ENCODE measurements around the gene SCNN1A. TPM values are rescaled to one million over a fixed set of nuclear protein-coding genes. Genes with fewer than 3 reads are reported as not detected.

SCNN1A gene
- total and polyA plus RNA-seq, 8 donors = 2.3 to 212 (median 3.5) TPM

GRCh38 chr12:6376870-6377666, 1.7 kb upstream of the SCNN1A start:
- H3K4me3 ChIP-seq = peak overlapping the region in 1 of 2 donors; percentile 48
- no peaks in the 10 kb centered on the region for H3K27me3 ChIP-seq
- H3K9me3 ChIP-seq = no peaks in the 10 kb centered on the region
- no peaks in the 10 kb centered on the region for H3K36me3 ChIP-seq
- H3K4me1 ChIP-seq = peaks cover 41 to 71% of the 10 kb centered on the region in 2 donors
- peak in 1 of 2 donors; percentile 14 for TF ChIP-seq CTCF (IDR thresholded peaks at IDR 0.05)
- H3K27ac ChIP-seq = peak overlapping the region; percentile 81 to 87
- DNase-seq (no peak), ATAC-seq (no peak)
- intact Hi-C loops (cut with DNase I) = loop anchor here in 1 of 2 donors (5.0 kb wide), 1 partner anchor 40 kb away; no protein-coding TSS in a partner anchor

GRCh38 chr12:6376079-6376869, 911 bp upstream of the SCNN1A start:
- peaks cover 46 to 75% of the 10 kb centered on the region in 2 donors for H3K4me1 ChIP-seq
- intact Hi-C loops (cut with DNase I) = loop anchor here in 1 of 2 donors (5.0 kb wide), 1 partner anchor 39 kb away; no protein-coding TSS in a partner anchor
- peak; percentile 50 for ATAC-seq
- H3K27me3 ChIP-seq = no peaks in the 10 kb centered on the region
- H3K36me3 ChIP-seq = no peaks in the 10 kb centered on the region
- H3K9me3 ChIP-seq = no peaks in the 10 kb centered on the region
- H3K27ac ChIP-seq = peak overlapping the region; percentile 81 to 87
- peak overlapping the region in 1 of 2 donors; percentile 48 for H3K4me3 ChIP-seq
- DNase-seq = peak in 2 of 4 donors; percentile 78 to 89
- TF ChIP-seq CTCF (IDR thresholded peaks at IDR 0.05) = peak; percentile 32 to 36

- no peaks in the 10 kb centered on the region for H3K27me3 ChIP-seq
- peaks cover 46 to 75% of the 10 kb centered on the region in 2 donors for H3K4me1 ChIP-seq
- H3K4me3 ChIP-seq = peak overlapping the region; percentile 28 to 48
- no peaks in the 10 kb centered on the region for H3K9me3 ChIP-seq
- DNase-seq = peak in 1 of 4 donors; percentile 26
- intact Hi-C loops (cut with DNase I) = loop anchor here in 1 of 2 donors (5.0 kb wide), 1 partner anchor 37 kb away; no protein-coding TSS in a partner anchor
- TF ChIP-seq CTCF (IDR thresholded peaks at IDR 0.05) = no peak
- no peaks in the 10 kb centered on the region for H3K36me3 ChIP-seq
- no peak for ATAC-seq
- H3K27ac ChIP-seq = peak overlapping the region; percentile 81 to 87
Measured at GRCh38 chr12:6374786-6375160, 590 bp downstream of the SCNN1A start.

- H3K4me1 ChIP-seq = peaks cover 47 to 72% of the 10 kb centered on the region in 2 donors
- no peaks in the 10 kb centered on the region for H3K9me3 ChIP-seq
- ATAC-seq (no peak), DNase-seq (peak in 1 of 4 donors; percentile 30)
- peak overlapping the region; percentile 28 to 48 for H3K4me3 ChIP-seq
- H3K27ac ChIP-seq = peak overlapping the region; percentile 81 to 87
- H3K36me3 ChIP-seq = no peaks in the 10 kb centered on the region
- intact Hi-C loops (cut with DNase I) = no loop called here
- no peaks in the 10 kb centered on the region for H3K27me3 ChIP-seq
- no peak for TF ChIP-seq CTCF (IDR thresholded peaks at IDR 0.05)
Measured at GRCh38 chr12:6374028-6374785, 1.2 kb downstream of the SCNN1A start.
